Fibroblast of skin of left quadriceps (primary cell): ENCODE measurements around the gene RAET1G.

Experiments used
- DNase-seq, 2 experiments: peaks; one replicate each; pipeline ENCODE4 v3.0.0-alpha.2; 2013; ENCODE audit warnings: low read depth in 2 of 2

RAET1G gene

GRCh38 chr6:149867876-149868640 is 54.9 kb downstream of the RAET1G start:
- no peak for DNase-seq
